ENCODE results near the gene NR1I3.

NR1I3 gene

DNA sequence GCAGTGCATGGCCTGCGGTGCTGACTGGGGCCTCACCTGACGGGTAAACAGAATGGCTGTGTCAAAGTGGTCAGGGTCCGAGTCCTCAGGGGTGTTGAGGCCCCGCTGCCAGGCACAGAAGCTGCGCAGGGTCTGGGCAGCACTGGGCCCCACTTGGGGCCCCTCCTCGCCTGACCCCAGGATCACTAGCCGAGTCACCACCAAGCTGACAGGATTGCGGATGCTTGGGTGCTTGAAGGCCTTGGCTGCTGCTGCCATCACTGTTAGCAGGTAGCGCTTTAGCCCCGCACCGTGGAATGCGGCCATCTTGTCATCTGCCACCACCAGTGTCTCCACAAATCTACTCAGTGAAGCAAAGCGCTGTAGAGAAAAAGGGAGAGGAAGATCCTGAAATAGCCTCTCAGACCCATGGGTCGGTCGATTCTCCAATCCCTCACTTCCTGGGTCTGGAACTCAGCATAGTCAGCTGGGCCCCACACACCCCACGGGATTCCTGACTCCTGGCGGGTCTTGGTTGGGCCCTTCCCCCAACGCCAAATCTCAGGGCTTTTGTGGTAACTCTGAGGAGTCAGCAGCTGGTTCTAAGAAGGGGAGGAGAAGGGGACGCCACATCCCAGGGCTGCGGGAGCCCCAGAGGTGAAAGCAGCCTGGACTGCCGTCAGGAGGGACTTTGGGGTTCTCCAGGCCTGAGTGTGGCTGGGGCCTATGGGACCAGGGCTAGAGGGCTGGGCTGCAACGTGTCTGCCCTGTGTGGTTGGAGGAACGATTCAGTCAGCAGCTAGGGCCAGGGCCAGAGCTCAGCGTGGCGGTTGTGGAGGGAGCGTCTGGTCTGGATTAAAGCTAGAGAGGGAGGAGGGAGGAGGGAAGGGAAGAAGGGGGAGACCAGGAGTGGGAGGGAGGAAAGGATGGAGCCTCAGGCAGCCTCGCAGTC is 41.2 kb downstream of the NR1I3 start:
- TF ChIP-seq, protein P1, sequence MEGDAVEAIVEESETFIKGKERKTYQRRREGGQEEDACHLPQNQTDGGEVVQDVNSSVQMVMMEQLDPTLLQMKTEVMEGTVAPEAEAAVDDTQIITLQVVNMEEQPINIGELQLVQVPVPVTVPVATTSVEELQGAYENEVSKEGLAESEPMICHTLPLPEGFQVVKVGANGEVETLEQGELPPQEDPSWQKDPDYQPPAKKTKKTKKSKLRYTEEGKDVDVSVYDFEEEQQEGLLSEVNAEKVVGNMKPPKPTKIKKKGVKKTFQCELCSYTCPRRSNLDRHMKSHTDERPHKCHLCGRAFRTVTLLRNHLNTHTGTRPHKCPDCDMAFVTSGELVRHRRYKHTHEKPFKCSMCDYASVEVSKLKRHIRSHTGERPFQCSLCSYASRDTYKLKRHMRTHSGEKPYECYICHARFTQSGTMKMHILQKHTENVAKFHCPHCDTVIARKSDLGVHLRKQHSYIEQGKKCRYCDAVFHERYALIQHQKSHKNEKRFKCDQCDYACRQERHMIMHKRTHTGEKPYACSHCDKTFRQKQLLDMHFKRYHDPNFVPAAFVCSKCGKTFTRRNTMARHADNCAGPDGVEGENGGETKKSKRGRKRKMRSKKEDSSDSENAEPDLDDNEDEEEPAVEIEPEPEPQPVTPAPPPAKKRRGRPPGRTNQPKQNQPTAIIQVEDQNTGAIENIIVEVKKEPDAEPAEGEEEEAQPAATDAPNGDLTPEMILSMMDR (IDR thresholded peaks at IDR 0.05; ENCODE audit: extremely low read depth, missing control alignments) = no peak
- DNase-seq (ENCODE audit: low spot score) = no peak

DNA sequence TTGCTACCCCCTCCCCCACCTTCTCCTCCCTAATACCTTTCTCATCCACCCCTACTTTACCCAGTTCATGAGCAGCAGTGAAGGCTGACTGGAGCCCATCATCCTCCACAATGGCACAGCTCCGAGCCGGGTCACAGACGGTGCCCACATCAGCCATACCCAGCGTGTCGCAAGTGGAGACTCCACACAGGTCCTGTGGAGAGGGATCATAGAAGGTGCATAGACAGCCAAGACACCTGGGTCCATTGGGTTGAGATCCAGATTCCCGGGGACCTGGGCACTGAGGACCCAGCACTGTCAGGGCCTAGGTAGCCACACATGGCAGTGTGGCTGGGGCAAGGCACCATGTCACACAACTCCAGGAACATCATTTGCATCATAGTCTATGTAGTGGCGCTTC is 41.9 kb downstream of the NR1I3 start:
- TF ChIP-seq, protein P1 (IDR thresholded peaks at IDR 0.05; ENCODE audit: extremely low read depth, missing control alignments) = no peak
- no peak for DNase-seq (ENCODE audit: low spot score)

DNA sequence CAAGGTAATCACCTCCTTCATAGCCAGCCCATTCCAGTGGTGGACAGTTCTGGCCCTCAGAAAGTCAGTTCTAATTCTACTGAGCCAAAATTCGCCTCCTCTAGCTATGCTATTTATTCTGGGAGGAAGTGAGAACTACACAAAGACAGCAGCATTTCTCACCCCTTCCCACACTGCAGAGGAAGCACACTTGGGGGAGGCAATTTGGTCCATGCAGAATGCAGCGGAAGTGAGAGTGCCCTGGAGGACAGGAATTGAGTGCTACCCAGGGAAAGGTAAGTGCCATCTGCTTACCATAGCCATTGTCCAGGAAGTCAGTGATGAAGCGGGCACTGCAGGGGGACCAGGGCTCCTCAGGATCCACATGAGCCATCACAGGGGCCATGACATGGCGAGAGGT is 42.8 kb downstream of the NR1I3 start:
- no peak for DNase-seq (ENCODE audit: low spot score)
- TF ChIP-seq, protein P1 (IDR thresholded peaks at IDR 0.05; ENCODE audit: extremely low read depth, missing control alignments) = no peak

DNA sequence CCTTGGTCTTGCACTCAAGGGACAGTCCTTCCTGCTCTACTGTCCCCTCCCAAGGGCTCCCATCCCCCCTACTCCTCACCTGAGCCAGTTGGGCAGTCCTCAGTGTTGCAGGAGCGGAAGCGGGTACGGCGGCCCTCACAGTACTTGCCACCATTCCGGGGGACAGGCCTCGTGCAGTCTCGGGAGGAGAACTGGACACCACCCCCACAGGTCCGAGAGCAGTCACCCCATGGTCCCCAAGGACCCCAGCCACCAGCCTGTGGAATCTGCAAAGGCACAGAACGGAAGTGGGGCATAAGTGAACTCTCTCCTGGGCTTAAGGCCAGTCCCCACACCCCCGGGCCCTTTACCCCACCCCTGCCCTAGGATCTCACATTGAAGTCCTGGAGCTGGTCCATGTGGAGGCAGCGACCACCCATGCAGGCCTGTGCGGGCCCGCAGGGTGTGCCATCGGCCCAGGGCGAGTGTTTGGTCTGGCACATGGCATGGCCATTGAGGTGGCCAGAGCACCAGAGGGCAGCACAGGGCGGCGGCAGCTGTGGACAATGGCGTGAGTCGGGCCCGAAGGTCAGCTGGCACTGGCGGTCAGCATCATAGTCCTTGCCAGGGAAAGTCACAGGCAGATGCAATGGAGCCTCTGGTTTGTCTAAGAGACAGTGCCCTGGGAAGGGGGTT is 44.3 kb downstream of the NR1I3 start:
- DNase-seq (ENCODE audit: low spot score) = no peak
- TF ChIP-seq, protein P1 (IDR thresholded peaks at IDR 0.05; ENCODE audit: extremely low read depth, missing control alignments) = peak; percentile 0

DNA sequence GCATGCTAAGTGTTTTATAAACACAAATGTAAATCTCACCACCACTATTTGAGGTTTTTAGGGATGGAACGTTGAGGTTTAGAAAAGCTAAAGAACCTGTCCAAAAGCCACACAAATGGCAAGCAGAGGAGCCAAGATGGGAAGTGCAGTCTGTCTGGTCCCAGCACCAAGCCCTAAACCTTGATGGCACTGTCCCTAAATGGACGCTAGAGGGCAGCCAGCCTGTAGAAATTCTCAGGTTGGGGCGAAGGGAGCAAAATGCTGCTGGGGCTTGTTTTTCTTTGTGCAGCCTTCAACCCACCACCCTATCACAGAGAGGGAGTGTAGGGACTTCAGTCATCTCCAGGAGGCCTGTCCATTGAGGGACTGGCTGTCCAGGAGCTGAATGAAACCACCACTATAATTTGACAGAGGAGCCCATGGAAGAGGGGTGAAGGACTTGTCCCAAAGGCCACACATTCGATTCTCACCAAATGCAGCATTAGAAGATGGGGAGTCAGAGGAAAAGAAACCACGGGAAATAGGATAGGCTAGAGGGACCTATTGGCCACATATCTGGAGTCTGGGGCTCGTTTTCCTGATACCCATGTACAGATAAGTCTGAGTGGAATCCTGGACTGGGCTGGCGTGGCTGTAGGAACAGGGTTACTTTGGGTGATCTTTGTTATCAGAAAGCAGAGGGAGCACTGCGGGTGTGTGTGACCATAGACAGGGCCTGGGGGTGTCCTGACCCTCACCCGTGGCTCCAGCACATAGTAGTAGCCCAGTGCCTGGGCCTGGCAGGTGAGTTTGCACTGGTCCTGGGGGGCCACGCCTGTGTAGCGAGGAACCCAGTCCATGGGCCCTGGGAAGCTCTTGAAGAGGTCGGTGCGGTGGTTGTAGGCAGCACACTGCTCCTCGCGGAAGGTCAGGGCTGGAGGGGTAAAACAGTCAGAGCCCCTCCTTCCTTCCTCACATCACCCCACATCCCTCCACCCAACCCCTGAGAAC is 45.2 kb downstream of the NR1I3 start:
- peak; percentile 80 for DNase-seq (ENCODE audit: low spot score)
- TF ChIP-seq, protein P1 (IDR thresholded peaks at IDR 0.05; ENCODE audit: extremely low read depth, missing control alignments) = peak; percentile 98

DNA sequence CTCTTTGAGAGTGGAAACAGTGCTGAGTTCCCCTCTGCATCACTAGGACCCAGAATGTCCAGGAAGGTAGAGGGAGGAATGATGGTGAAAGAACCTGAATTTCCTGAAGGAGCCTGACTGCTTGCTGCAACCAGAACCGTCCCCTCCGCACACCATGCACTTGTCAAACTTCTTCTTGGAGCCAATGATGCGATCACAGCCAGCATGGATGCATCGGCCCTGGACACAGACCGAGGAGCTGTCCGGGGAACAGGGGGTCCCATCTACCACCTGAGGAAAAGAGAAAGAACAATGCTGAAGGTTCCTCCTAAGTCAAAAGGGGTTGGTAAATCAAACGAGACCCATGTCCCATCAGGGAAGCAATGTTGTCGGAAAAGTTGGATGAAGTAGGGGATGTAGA is 46.0 kb downstream of the NR1I3 start:
- TF ChIP-seq, protein P1 (IDR thresholded peaks at IDR 0.05; ENCODE audit: extremely low read depth, missing control alignments) = no peak
- DNase-seq (ENCODE audit: low spot score) = no peak
